Activated CD8-positive, alpha-beta T cell treated with anti-CD3 and anti-CD28 coated beads for 36 hours (primary cell): ENCODE data around the gene GATA2. TPM values are rescaled to one million over a fixed set of nuclear protein-coding genes. Genes with fewer than 3 reads are reported as not detected.

Experiments used
- ATAC-seq: fragments of 200-7000 bp; cut with Tn5 transposase; one replicate; pipeline ENCODE4 v1.10.0; 2021; ENCODE audit warnings: mild to moderate bottlenecking, moderate library complexity
- CTCF ChIA-PET: fragments of 350-600 bp; sonication (Branson Sonifier 250); formaldehyde crosslinking; loops from one replicate; lab custom pipeline; 2021; ENCODE audit warnings: antibody characterized with exemption; lab: Charles Lee
- POLR2A ChIA-PET: fragments of 350-600 bp; sonication (Branson Sonifier 250); formaldehyde crosslinking; loops from one replicate; lab custom pipeline; 2021; ENCODE audit warnings: antibody characterized with exemption; lab: Charles Lee
- DNase-seq: peaks from one replicate; pipeline ENCODE4 v3.0.0-alpha.2; 2020
- H3K27ac Mint-ChIP-seq: one replicate; pipeline ENCODE4 v1.8.0; 2021; ENCODE audit warnings: mild to moderate bottlenecking, mixed read lengths
- H3K27me3 Mint-ChIP-seq: one replicate; pipeline ENCODE4 v1.8.0; 2021; ENCODE audit warnings: mixed read lengths
- H3K36me3 Mint-ChIP-seq: one replicate; pipeline ENCODE4 v1.8.0; 2021; ENCODE audit warnings: low read depth, mixed read lengths
- H3K4me1 Mint-ChIP-seq: one replicate; pipeline ENCODE4 v1.8.0; 2021; ENCODE audit warnings: low read depth, mixed read lengths
- H3K4me3 Mint-ChIP-seq: one replicate; pipeline ENCODE4 v1.8.0; 2021; ENCODE audit warnings: mild to moderate bottlenecking, moderate library complexity, mixed read lengths
- H3K9me3 Mint-ChIP-seq: one replicate; pipeline ENCODE4 v1.8.0; 2021; ENCODE audit warnings: mixed read lengths
- intact Hi-C: fragments of 100-400 bp; cut with micrococcal nuclease; formaldehyde crosslinking; loops from one replicate; pipeline ENCODE4 v1.10.0; 2022
- total RNA-seq, 2 experiments: library from RNA; stranded (reverse); gene quantifications; one replicate each; pipeline ENCODE4 v1.2.3, GENCODE V29; 2021
- TF ChIP-seq, protein P1 (sequence below): fragments of 200-600 bp; IDR thresholded peaks from one replicate; pipeline ENCODE4 v1.8.0; 2022; ENCODE audit warnings: antibody characterized with exemption, mild to moderate bottlenecking

GATA2 gene
- total RNA-seq, 2 experiments from 2014 or later: not detected

DNA sequence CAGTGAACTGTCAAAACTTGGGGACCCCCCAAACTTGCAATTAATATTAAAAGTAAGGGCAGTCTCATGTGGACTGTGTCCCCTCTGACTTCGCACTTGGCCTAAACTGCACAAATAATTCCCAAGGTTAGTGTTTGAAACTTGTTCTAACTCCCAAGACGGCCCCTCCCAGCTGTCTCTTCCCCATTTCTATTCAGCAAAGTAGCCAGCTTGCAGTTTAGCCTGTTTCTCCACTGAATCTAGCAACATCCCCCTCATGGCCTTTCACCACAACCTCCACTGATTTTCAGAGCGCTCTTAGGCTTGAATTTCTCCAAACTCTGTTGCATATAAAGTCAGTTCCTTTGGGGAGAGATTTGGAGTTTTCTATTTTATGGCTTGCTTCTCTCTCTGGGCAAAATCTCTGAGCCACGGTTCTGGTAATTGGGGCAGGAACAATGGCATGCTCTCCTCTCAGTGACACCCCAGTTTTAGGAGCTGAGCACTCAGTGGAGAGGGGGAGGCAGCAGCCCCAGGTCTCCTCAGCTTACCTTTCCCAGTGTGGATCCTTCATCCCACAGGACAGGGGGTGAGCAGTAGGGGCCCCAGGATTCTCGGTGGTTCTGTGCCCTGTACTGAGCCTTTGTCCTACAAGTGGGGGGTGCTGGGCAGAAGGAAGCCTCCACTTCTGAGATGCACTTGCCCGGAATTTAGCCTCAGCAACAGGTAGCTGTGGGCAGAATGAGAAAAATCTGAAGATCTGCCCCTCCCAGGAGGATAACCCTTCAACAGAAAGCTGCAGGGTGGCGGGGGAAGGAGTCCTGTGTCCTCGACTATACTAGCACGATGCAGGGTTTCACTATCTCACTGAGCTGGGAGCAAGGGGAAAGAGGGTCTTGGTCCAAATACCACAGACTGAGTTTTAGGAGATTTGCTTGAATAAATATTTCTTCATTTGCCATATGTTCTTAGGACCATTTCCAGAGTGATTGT, 39.3 kb upstream of the GATA2 start:
- no peak overlapping the region for H3K27ac Mint-ChIP-seq
- ChIA-PET CTCF (no interaction called here), POLR2A (interaction anchor here (0.7 kb wide), 1 partner anchor 318 kb away, joined by 3 read pairs; no protein-coding TSS in a partner anchor)
- intact Hi-C loops: no loop called here
- ATAC-seq (no peak), DNase-seq (no peak)
- no peak overlapping the region for H3K4me3 Mint-ChIP-seq
- no peaks in the 10 kb centered on the region for H3K36me3 Mint-ChIP-seq
- TF ChIP-seq, protein P1, sequence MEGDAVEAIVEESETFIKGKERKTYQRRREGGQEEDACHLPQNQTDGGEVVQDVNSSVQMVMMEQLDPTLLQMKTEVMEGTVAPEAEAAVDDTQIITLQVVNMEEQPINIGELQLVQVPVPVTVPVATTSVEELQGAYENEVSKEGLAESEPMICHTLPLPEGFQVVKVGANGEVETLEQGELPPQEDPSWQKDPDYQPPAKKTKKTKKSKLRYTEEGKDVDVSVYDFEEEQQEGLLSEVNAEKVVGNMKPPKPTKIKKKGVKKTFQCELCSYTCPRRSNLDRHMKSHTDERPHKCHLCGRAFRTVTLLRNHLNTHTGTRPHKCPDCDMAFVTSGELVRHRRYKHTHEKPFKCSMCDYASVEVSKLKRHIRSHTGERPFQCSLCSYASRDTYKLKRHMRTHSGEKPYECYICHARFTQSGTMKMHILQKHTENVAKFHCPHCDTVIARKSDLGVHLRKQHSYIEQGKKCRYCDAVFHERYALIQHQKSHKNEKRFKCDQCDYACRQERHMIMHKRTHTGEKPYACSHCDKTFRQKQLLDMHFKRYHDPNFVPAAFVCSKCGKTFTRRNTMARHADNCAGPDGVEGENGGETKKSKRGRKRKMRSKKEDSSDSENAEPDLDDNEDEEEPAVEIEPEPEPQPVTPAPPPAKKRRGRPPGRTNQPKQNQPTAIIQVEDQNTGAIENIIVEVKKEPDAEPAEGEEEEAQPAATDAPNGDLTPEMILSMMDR: no peak
- H3K27me3 Mint-ChIP-seq: peaks cover 44% of the 10 kb centered on the region
- H3K9me3 Mint-ChIP-seq: no peaks in the 10 kb centered on the region
- H3K4me1 Mint-ChIP-seq: no peaks in the 10 kb centered on the region

DNA sequence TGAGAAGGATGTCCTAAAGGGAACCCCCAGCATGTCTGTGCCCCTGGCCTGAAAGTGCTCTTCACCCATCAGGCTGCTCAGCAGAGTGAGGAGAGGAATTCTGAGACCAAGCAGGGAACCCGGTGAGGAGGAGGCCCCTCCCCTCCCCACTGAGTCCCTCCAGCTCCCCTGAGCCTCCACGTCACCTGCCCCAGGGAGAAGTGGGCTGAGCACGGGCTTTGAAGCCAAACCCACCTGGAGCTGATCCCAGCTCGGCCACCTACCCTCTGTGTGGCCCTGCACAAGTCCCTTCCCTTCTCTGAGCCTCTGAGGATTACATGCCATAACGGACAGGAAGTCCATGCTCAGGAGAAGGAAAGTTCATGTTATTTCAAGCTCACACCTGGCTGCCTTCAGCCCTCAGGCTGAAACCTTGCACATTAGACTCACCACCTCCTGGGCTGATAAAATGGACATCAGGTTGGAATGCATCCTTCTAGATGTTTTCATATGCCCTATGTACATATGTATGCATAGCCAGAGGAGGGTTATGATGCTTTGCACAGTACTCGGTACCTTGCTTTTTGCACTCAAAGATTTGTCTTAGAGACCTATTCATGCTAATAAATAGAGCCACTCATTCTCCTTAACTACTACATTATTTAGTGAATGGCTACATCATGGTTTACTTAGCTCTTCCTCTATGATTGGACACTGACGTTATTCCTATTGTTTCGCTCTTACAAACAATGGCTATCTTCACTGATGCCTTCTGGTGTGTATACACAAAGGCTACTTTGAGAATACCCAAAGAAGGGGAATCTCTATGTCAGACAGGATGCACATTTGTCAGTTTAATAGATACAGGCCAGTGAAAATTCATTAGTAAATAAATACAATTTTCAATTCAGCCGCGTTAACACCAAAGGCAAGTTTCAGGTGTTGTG, 31.6 kb upstream of the GATA2 start:
- no peak for DNase-seq
- Mint-ChIP-seq H3K4me3 (no peak overlapping the region), H3K27me3 (peaks cover 12% of the 10 kb centered on the region), H3K9me3 (no peaks in the 10 kb centered on the region), H3K27ac (no peak overlapping the region), H3K36me3 (no peaks in the 10 kb centered on the region), H3K4me1 (no peaks in the 10 kb centered on the region)
- intact Hi-C loops: no loop called here
- ATAC-seq: no peak
- POLR2A ChIA-PET: no interaction called here
- CTCF ChIA-PET: no interaction called here
- TF ChIP-seq, protein P1: no peak

DNA sequence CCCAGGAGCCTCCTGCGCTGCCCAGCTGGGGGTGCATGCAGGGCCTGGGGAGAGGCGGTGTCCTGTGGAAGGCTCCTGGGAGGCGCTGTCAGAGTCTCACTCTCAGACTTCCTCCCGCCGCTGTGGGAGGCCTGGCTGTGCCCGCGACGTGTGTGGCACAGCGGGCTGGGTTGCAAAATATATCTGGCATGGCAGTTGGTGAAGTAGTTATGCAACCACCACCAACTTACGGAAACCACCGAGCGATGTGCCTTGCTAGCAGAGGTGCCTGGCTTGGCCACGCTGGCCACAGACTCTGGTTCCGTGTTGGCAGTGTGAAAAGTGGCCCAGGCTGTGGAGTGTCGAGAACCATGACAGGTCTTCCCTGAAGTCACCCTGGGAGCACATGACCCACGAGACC, 30.6 kb upstream of the GATA2 start:
- no peak for DNase-seq
- Mint-ChIP-seq H3K36me3 (no peaks in the 10 kb centered on the region), H3K4me1 (no peaks in the 10 kb centered on the region), H3K27me3 (peaks cover 17% of the 10 kb centered on the region), H3K9me3 (no peaks in the 10 kb centered on the region), H3K27ac (no peak overlapping the region), H3K4me3 (no peak overlapping the region)
- POLR2A ChIA-PET: interaction anchor here (0.6 kb wide), 1 partner anchor 617 kb away, joined by 4 read pairs; no protein-coding TSS in a partner anchor
- CTCF ChIA-PET: no interaction called here
- intact Hi-C loops: no loop called here
- no peak for ATAC-seq
- TF ChIP-seq, protein P1: no peak

DNA sequence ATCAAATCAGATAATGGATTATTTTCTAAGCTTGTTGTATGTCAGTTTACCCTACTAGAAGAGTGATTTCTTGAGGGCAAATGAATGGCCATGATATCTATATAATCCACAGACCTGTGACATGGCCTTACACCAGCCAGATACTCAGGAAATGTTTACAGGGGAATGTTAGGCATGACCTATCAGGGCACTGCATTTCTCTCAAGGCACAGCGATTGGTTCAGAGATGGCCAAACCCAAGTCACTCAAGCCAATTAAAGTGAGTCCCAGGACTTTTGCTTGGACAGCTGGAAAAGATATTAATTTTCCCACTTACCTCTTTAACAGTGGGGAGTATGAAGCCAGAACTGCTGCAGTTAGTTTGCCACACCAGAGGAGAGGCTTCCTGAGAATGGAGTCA, 28.7 kb upstream of the GATA2 start:
- Mint-ChIP-seq H3K36me3 (no peaks in the 10 kb centered on the region), H3K4me3 (no peak overlapping the region), H3K27ac (no peak overlapping the region), H3K9me3 (no peaks in the 10 kb centered on the region), H3K4me1 (no peaks in the 10 kb centered on the region), H3K27me3 (peaks cover 18% of the 10 kb centered on the region)
- CTCF ChIA-PET: no interaction called here
- intact Hi-C loops: no loop called here
- DNase-seq (no peak), ATAC-seq (no peak)
- POLR2A ChIA-PET: interaction anchor here (0.8 kb wide), 1 partner anchor 12 kb away, joined by 3 read pairs; no protein-coding TSS in a partner anchor
- TF ChIP-seq, protein P1: no peak
